Transverse colon (tissue), 3 donors: Measurements from ENCODE around the gene FBXO36.

ENCODE experiments used
- CTCF ChIP-seq, 5 experiments: fragments of 200-600 bp in 3 of 5; fragments of 450-650 bp in 2 of 5; sonication (generic) in 3 of 5; IDR thresholded peaks; 1 replicate in 2 of 5; 2 replicates in 3 of 5; pipeline ENCODE4 v1.5.1; 2016 to 2017; ENCODE audit warnings: antibody characterized with exemption in 5 of 5, inconsistent platforms in 3 of 5, mild to moderate bottlenecking in 2 of 5, moderate library complexity in 1 of 5
- POLR2A ChIP-seq: fragments of 450-650 bp; IDR thresholded peaks from one replicate; pipeline ENCODE4 v1.6.1; 2016; ENCODE audit warnings: antibody characterized with exemption, mild to moderate bottlenecking, moderate library complexity

DNA sequence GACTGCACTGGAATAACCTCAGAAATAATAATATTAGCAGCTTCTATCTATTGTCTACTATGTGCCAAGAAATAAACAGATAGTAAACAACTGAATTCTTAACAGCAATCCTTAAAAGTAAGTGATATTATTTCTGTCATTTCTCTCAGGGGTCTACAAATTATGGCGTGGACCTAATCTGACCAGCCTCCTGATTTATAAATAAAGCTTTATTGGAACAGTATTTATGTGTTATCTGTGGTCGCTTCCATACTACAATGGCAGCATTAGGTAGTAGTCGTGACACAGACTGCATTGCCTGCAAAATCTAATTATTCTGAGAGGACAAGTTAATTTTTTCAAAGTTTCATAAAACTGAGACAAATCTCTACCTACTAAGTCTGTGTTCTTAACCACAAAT lies 97.4 kb downstream of the FBXO36 start:
- TF ChIP-seq POLR2A = no peak
- TF ChIP-seq CTCF (IDR thresholded peaks at IDR 0.05) = no peak
